K562 (cell line): ENCODE data around the gene BCAS1. TPM values are rescaled to one million over a fixed set of nuclear protein-coding genes. Genes with fewer than 3 reads are reported as not detected.

Experiments used
- BCL6 ChIP-seq: fragments of 250-450 bp; sonication (Bioruptor Pico); IDR thresholded peaks from 2 replicates; pipeline ENCODE4 v1.4.0; 2020
- NUFIP1 ChIP-seq: fragments of 450-650 bp; IDR thresholded peaks from 2 replicates; pipeline ENCODE4 v1.6.1; 2018; ENCODE audit not compliant: partially characterized antibody
- PBX2 ChIP-seq, 2 experiments: IDR thresholded peaks in 1 of 2; conservative IDR thresholded peaks in 1 of 2; 2 replicates each; pipeline ENCODE4 v1.6.1; 2016; ENCODE audit warnings: low read depth in 2 of 2, mild to moderate bottlenecking in 1 of 2, missing compliant biosample characterization in 1 of 2, missing genetic modification characterization in 1 of 2, moderate library complexity in 1 of 2
- RBM39 ChIP-seq: fragments of 200-400 bp; formaldehyde crosslinking; optimal IDR thresholded peaks from 2 replicates; pipeline ENCODE3; 2018; ENCODE audit warnings: low read depth, low read length
- SOX6 ChIP-seq: fragments of 450-650 bp; IDR thresholded peaks from 2 replicates; pipeline ENCODE4 v1.6.1; 2014; ENCODE audit warnings: mild to moderate bottlenecking
- TFAM ChIP-seq: fragments of 250-450 bp; sonication (Bioruptor Pico); conservative IDR thresholded peaks from 2 replicates; pipeline ENCODE4 v1.5.0; 2021; ENCODE audit warnings: mild to moderate bottlenecking, moderate library complexity
- ZBTB1 ChIP-seq: sonication (generic); formaldehyde crosslinking; IDR thresholded peaks from 2 replicates; pipeline ENCODE4 v1.8.1; 2023; ENCODE audit warnings: missing genetic modification reagents, low read depth, mild to moderate bottlenecking, borderline replicate concordance
- ZEB2 ChIP-seq: fragments of 450-650 bp; IDR thresholded peaks from 2 replicates; pipeline ENCODE4 v1.6.1; 2016
- ZNF436 ChIP-seq: fragments of 250-450, 450-650 bp; sonication (Bioruptor Pico); formaldehyde crosslinking; IDR thresholded peaks from 2 replicates; pipeline ENCODE4 v1.7.0; 2020; ENCODE audit warnings: mild to moderate bottlenecking
- ZNF592 ChIP-seq: fragments of 450-650 bp; IDR thresholded peaks from 2 replicates; pipeline ENCODE4 v1.6.1; 2017; ENCODE audit warnings: antibody characterized with exemption, mild to moderate bottlenecking
- ZSCAN32 ChIP-seq: fragments of 450-650 bp; formaldehyde crosslinking; IDR thresholded peaks from 2 replicates; pipeline ENCODE4 v1.4.0; 2020; ENCODE audit warnings: mild to moderate bottlenecking, moderate library complexity
- polyA plus RNA-seq, 8 experiments: library from polyadenylated mRNA; depleted of rRNA in 4 of 8; stranded (reverse) in 5 of 8; unstranded in 3 of 8; fragments of >200 nt; fragmentation: Nextera tagmentation in 2 of 8; fragmentation: Illumina TruSeq in 1 of 8; extraction: Ambion mirVana in 2 of 8; extraction: Trizol in 1 of 8; gene quantifications; 2 replicates each; pipeline versions ENCODE4 v1.2.1 to v1.2.3, GENCODE V29; 2011 to 2014; ENCODE audit warnings: inconsistent platforms in 1 of 8, missing spikeins in 1 of 8
- total RNA-seq, 7 experiments: library from RNA; depleted of rRNA in 6 of 7; stranded (reverse); fragments of >200 nt in 6 of 7; fragmentation: Illumina TruSeq in 2 of 7; extraction: Trizol in 2 of 7; gene quantifications; 2 replicates each; pipeline versions ENCODE4 v1.2.1 to v1.2.3, GENCODE V29; 2011 to 2021; ENCODE audit warnings: low replicate concordance in 1 of 7
- TF ChIP-seq, protein P1 (sequence below): IDR thresholded peaks from 2 replicates; pipeline ENCODE4 v1.6.1; 2016; ENCODE audit warnings: missing genetic modification characterization, missing compliant biosample characterization
- TF ChIP-seq, protein P2 (sequence below): fragments of 450-650 bp; formaldehyde crosslinking; conservative IDR thresholded peaks from 2 replicates; pipeline ENCODE4 v1.4.0; 2022; ENCODE audit warnings: mild to moderate bottlenecking, missing genetic modification characterization
- TF ChIP-seq, protein P3 (sequence below), 2 experiments: fragments of 450-650 bp in 1 of 2; IDR thresholded peaks; 2 replicates each; pipeline ENCODE4 v1.6.1; 2011 to 2017; ENCODE audit warnings: low read depth in 2 of 2, antibody characterized with exemption in 1 of 2, borderline replicate concordance in 1 of 2, low read length in 1 of 2, mild to moderate bottlenecking in 1 of 2, mixed read lengths in 1 of 2; ENCODE audit not compliant: control insufficient read depth in 1 of 2

BCAS1 gene
- total and polyA plus RNA-seq, 9 of the 15 experiments (the other 6 are each of a cell fraction or from before 2014, with no cell fraction given) = 0.18 to 2.3 (median 0.93) TPM

GRCh38 chr20:53937339-53937741 is 133.1 kb downstream of the BCAS1 start (continued):
- TF ChIP-seq, protein P1, sequence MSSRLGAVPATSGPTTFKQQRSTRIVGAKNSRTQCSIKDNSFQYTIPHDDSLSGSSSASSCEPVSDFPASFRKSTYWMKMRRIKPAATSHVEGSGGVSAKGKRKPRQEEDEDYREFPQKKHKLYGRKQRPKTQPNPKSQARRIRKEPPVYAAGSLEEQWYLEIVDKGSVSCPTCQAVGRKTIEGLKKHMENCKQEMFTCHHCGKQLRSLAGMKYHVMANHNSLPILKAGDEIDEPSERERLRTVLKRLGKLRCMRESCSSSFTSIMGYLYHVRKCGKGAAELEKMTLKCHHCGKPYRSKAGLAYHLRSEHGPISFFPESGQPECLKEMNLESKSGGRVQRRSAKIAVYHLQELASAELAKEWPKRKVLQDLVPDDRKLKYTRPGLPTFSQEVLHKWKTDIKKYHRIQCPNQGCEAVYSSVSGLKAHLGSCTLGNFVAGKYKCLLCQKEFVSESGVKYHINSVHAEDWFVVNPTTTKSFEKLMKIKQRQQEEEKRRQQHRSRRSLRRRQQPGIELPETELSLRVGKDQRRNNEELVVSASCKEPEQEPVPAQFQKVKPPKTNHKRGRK (tag) = no peak
- TF ChIP-seq ZSCAN32 (CRISPR knock-in tag) (no peak), ZBTB1 (CRISPR knock-in tag) (no peak), NUFIP1 (no peak), SOX6 (no peak), ZNF436 (no peak), BCL6 (CRISPR knock-in tag) (no peak), RBM39 (peak; percentile 43), TFAM (CRISPR knock-in tag) (no peak), ZNF592 (no peak), ZEB2 (no peak), PBX2 (CRISPR knock-in tag; IDR thresholded peaks at IDR 0.05; ENCODE audit: low read depth) (no peak), PBX2 (tag; conservative IDR thresholded peaks at IDR 0.05; ENCODE audit: low read depth) (no peak)
- TF ChIP-seq, protein P2, sequence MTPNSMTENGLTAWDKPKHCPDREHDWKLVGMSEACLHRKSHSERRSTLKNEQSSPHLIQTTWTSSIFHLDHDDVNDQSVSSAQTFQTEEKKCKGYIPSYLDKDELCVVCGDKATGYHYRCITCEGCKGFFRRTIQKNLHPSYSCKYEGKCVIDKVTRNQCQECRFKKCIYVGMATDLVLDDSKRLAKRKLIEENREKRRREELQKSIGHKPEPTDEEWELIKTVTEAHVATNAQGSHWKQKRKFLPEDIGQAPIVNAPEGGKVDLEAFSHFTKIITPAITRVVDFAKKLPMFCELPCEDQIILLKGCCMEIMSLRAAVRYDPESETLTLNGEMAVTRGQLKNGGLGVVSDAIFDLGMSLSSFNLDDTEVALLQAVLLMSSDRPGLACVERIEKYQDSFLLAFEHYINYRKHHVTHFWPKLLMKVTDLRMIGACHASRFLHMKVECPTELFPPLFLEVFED (CRISPR knock-in tag) = no peak
- TF ChIP-seq, protein P3, sequence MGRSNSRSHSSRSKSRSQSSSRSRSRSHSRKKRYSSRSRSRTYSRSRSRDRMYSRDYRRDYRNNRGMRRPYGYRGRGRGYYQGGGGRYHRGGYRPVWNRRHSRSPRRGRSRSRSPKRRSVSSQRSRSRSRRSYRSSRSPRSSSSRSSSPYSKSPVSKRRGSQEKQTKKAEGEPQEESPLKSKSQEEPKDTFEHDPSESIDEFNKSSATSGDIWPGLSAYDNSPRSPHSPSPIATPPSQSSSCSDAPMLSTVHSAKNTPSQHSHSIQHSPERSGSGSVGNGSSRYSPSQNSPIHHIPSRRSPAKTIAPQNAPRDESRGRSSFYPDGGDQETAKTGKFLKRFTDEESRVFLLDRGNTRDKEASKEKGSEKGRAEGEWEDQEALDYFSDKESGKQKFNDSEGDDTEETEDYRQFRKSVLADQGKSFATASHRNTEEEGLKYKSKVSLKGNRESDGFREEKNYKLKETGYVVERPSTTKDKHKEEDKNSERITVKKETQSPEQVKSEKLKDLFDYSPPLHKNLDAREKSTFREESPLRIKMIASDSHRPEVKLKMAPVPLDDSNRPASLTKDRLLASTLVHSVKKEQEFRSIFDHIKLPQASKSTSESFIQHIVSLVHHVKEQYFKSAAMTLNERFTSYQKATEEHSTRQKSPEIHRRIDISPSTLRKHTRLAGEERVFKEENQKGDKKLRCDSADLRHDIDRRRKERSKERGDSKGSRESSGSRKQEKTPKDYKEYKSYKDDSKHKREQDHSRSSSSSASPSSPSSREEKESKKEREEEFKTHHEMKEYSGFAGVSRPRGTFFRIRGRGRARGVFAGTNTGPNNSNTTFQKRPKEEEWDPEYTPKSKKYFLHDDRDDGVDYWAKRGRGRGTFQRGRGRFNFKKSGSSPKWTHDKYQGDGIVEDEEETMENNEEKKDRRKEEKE (IDR thresholded peaks at IDR 0.05; ENCODE audit: borderline replicate concordance in 1 of 2, control insufficient read depth in 1 of 2, low read depth in 2 of 2, low read length in 1 of 2) = no peak; a peak in 1 of 4 replicates
